WI38 (cell line): ENCODE data around the gene FEZ2.
A peak's percentile ranks its signal among the peaks of the same experiment; 100 is the strongest.

Experiments
- H3K4me3 ChIP-seq: 2 replicates; pipeline ENCODE4 v1.5.1; 2011; ENCODE audit warnings: low read depth, mild to moderate bottlenecking, control low read depth, low read length
- TF ChIP-seq, protein P1 (sequence below): IDR thresholded peaks from 2 replicates; pipeline ENCODE4 v1.5.1; 2012; ENCODE audit warnings: low read depth, mild to moderate bottlenecking, control low read depth, low read length

The FEZ2 gene

DNA sequence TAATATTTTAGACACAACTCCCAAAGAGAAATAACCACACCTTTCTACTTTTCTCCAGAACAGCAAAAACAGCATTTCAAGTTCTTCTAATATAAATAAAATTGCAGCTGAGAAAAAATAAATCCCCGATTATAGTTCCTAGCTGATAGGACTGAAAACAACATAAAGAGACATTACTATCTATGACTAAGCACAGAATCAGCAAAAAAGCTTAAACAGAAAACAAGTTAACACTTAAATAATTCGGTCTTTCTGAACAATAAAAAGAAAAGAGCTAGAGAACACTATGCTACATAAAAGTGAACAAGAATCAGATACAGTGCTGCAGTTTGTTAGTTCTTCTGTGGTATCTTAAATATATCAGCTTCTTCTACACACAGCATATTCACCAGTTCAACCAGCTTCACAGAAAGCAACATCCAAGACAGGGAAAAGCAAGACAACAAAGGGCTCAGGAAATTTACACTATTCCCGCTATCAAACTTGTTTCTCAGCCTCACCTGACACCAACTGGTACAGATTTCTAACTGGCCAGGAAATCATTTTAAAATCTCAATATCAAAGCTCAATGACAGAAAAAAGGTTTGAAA is 28.6 kb downstream of the FEZ2 start:
- TF ChIP-seq, protein P1, sequence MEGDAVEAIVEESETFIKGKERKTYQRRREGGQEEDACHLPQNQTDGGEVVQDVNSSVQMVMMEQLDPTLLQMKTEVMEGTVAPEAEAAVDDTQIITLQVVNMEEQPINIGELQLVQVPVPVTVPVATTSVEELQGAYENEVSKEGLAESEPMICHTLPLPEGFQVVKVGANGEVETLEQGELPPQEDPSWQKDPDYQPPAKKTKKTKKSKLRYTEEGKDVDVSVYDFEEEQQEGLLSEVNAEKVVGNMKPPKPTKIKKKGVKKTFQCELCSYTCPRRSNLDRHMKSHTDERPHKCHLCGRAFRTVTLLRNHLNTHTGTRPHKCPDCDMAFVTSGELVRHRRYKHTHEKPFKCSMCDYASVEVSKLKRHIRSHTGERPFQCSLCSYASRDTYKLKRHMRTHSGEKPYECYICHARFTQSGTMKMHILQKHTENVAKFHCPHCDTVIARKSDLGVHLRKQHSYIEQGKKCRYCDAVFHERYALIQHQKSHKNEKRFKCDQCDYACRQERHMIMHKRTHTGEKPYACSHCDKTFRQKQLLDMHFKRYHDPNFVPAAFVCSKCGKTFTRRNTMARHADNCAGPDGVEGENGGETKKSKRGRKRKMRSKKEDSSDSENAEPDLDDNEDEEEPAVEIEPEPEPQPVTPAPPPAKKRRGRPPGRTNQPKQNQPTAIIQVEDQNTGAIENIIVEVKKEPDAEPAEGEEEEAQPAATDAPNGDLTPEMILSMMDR = no peak

DNA sequence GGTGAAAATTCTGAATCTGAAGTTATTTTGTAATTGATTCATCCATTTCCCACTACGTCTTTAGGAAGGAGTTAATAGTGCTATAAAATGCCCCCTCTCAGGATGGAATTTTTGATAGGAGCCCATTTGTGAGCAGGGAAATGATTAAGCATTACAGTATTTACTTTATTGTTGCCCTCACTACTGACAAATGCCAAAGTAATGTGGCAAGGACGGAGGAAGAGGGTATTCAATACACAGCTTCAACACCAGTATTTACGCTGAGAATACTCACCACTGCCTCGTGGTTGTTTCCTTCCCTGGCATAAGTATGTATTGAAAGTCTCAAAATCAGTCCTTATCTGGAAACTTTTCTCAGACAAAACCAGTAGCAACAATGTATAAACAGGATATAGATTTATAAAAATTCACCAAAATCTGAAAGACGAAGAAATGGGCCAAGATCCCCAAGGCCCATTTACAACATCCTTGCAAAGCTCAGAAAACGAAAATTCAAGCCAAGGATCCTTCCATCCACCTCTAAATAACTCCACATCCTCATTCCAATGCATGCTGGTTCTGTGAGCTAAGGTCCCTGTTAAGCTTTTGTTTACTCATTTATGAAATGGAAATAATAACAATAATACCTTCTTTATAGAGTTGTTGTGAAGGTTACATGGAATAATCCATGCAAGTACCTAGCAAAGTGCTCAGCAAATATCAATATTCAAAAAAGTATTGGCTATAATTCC is 29.3 kb downstream of the FEZ2 start:
- H3K4me3 ChIP-seq = peak overlapping the region; percentile 35
- TF ChIP-seq, protein P1 = no peak

More for the DNA sequence above, 28.6 kb downstream of the FEZ2 start:
- H3K4me3 ChIP-seq = peak overlapping the region; percentile 35

DNA sequence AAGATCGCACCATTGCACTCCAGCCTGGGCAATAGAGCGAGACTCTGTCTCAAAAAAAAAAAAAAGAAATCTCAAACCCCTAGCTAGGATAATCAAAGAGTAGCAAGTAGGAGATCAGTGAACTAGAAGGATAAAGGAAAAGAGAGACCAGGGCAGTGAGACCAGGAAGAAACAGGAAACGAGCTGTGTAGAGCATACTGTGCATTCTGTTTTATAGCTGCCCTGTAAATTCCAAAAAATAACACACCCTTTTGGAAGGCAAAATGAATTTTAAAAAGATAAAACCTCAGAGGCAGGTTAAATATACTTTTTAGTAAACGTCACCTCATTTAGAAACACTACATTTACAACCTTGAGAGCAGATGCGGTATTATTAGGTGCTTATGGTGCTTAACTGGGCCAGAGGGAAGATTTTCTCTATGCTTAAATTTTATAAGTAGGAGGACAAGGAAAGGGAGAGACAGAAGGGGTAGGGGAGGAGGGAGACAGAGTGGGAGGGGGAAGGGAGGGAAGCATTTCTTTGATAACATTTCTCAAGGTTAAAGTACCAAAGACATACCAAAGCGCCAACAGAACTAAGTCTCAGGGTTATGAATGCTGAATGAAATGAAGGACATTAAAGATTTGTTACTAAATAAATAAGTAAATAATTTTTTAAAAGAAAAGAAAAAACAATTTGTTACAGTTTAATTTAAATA is 30.1 kb downstream of the FEZ2 start:
- TF ChIP-seq, protein P1 = no peak
- no peak overlapping the region for H3K4me3 ChIP-seq

DNA sequence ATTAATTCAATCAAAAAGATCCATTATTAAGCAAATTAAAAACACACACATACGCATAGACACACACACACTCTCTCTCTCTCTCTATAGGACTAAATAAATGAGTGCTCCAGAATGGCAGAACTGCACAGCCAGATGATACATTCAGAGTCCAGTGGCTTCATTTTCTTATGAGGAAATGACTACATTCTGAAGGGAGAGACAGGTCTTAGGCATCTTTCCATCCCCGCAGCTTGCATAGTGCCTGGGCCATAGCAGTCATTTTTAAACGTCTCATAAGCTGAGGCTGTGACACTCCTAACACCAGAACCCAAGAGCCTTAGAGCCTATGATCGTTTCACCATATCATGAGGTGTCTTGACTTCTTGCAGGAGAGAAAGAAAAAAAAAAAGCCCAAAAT is 31.1 kb downstream of the FEZ2 start:
- TF ChIP-seq, protein P1 = no peak
- no peak overlapping the region for H3K4me3 ChIP-seq

DNA sequence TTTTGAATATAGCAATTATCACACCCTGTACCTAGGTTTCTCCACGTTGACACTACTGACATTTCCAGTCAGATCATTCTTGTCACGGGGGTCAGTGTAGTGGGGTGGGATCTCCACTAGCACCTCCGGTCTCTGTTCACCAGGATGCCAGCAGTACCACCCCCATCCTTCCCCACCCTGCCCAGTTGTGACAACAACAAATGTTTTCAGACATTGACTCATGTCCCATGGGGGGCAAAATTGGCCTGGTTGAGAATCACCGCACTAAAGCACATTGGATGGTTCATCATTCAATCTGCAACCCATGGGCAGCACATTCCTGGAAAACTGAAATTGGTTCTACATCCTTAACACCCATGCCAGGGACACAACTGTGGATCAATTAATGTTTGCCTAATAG is 32.3 kb downstream of the FEZ2 start:
- no peak overlapping the region for H3K4me3 ChIP-seq
- TF ChIP-seq, protein P1 = no peak

DNA sequence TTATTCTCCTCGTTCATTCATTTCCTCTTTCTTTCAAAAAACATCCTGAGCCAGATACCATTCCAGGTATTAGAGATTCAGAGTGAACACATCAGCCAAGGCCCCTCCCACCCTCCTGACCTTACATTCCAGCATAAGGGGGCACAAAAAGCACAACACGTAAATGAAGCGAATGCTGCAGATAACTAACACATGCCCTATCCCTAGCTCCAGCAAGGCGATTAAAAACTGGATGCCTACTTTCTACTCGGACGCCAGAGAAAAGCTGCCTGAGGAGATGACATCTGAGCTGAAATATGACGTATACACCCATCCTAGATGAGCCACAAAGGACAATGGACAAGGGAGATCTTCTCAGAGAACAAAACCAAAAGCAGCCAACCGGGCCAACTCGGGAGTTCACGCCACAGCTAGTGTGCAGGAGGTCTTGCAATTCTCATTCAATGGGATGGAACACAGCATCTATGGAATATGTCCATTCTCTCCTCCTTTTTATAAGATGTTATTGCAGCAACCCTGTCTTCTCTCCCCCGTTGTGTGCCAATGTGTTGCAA is 33.5 kb downstream of the FEZ2 start:
- TF ChIP-seq, protein P1 = no peak
- no peak overlapping the region for H3K4me3 ChIP-seq

DNA sequence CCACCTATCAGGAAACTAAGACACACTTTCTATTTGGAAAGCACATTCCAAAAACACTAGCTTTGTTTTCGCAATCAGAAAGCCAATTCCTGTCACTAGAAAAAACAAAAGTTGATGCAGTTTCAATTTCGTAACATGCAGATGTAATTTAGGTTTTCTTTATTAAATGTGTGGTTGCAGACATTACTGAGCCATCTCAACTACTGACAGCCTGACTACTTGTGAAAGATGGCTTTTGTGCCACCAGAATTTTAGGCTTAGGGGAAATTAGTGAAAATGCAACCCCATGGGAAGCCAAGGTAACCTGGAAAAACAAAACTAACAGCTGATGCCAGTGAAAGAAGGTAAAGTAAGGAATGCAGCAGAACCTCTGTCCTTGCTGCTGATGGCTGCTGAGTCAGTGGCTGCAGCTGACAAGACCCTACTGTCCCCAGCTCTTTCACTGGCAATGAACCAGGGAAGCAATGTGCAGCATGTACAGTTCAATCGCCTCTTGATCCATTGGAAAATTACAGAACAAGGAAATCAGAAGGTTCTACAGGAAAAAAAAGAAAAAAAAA is 34.9 kb downstream of the FEZ2 start:
- TF ChIP-seq, protein P1 = no peak
- H3K4me3 ChIP-seq = peak overlapping the region; percentile 17; the same call in 1 of the 2 replicates
